Measurements from ENCODE around the gene ZSWIM9.

GRCh38 chr19:48147597-48148175 is 22.8 kb upstream of the ZSWIM9 start:
- TF ChIP-seq CTCF (conservative IDR thresholded peaks at IDR 0.05 in 1 of 2, IDR thresholded peaks at IDR 0.05 in 1 of 2; ENCODE audit: low read depth in 1 of 2, low read length in 2 of 2) (no peak), EZH2 (IDR thresholded peaks at IDR 0.05; ENCODE audit: low read length, missing control alignments) (no peak)

All from fibroblast of lung (primary cell).